HG03039 (cell line): ENCODE data around the gene C1orf105.
"Not testable (repeated sequence)": the region's sequence is repeated elsewhere in the genome, so short reads cannot be mapped to it uniquely, and the experiment has no call there.

Experiments used
- ATAC-seq: cut with Tn5 transposase; IDR thresholded peaks from one replicate; pipeline ENCODE4 v1.9.1; 2021; ENCODE audit warnings: mild to moderate bottlenecking, moderate library complexity; ENCODE audit not compliant: unreplicated experiment

C1orf105 gene, protein sequence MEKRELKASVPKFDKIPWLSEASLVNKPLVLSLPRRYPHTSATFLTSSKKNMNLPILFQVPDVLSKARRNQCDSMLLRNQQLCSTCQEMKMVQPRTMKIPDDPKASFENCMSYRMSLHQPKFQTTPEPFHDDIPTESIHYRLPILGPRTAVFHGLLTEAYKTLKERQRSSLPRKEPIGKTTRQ

DNA sequence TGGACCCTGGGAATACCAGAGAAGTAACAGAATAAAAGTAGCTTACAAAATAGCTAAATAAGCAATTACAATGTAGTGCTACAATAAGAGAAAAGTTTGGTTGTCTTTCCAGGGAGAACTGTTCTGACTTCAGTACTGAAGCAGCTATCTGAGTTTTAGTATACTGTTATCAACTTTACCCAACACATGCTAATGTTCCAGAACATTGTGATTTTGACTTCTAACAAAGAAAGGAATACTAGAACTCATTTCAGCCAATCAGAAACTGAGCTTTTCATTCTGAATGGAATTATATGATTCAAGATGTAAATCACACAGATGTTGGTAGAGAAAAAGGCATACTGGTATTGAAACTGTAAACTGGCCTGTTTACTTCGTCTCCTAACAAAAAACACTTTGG lies at the start of gene C1orf105:
Gene C1orf105, plus strand, starts transcription at position 301 of the 400 bp plus-strand sequence. CDS start 201 bp downstream, outside the sequence.
- ATAC-seq: no peak

DNA sequence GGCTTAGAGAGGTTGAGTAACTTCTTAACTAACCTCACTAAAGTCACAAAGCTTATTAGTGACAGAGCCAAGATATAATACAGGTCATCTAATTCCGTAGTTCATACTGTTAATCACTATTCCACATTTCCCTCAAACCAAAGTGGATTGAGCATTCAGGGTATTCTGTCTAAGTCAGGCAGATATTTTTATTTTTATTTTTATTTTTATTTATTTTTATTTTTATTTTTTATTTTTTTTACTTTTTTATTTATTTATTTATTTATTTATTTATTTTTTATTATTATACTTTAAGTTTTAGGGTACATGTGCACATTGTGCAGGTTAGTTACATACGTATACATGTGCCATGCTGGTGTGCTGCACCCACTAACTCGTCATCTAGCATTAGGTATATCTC lies 48.8 kb upstream of the C1orf105 start:
- not testable (repeated sequence) for ATAC-seq

DNA sequence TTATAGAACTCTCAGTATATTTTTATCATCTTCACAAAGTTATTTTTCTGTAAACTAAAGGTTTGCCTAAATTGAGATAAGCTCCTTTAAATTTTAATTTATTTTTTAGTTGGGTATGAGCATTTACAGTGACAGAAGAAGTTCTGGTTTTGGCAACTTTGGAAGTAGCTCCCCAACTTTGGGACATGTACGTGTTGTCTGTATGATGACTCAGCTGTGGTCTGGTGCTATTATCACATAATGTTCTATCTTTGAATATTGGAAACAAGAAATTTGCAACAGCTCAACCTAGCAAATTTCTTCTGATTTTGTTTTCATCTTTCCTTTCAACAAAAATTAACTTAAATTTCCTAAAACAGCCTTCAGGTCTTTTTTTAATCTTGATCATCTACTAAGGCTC lies 46.6 kb upstream of the C1orf105 start:
- no peak for ATAC-seq

DNA sequence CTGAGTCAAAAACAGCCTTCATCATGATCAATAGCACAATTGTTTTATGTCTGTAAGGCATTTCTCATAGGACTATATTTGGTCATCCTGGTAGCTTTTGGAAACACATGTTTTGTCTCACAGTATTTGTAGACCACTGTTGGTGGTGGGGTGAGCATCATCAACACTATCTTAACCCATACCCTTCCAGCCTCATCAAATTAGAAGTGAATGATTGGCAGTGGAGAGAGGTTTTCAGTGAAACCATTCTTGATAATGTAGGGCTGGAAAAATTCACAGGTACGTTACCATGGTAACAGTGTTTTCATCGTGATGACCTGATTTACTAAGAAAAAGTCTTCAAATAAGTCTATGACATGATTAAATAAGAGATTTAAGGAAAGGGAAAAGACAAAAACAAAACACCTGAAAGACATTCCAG lies 45.3 kb upstream of the C1orf105 start:
- no peak for ATAC-seq

DNA sequence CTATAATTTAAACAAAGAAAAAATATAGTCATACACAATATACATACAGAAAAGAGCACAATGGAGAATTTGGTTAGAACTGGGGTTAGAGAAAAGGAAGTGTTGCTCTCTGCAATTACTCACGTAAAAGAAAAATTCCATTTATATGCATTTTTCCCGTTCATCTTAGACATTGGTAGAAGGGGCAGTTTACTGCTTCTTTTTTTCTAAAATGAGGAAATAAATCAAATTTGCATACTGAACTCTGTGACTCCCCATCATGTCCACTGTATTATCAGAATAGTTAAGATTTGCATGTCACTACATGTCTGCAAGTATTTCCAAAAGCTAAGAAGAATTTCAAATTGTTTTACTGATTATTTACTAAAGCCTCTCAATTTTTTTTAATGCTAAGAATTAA lies 44.1 kb upstream of the C1orf105 start:
- no peak for ATAC-seq

DNA sequence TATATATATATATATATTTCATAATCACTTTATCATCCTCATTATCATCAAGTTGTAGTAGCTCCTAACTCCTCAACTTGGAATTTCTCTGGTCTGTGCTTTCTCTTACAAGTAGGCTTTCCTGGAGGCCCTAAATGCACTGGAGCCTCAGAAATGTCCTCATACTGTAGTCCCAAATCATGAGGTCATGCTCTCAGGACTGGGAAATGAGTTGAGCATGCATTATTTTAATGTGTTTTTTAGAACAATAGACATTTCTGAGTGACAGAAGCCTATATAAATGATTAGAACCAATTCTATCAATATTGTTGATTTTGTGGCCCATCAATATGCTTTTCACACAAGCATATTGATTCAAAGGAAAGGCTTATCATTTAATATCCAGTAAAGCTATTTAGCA lies 42.9 kb upstream of the C1orf105 start:
- no peak for ATAC-seq

DNA sequence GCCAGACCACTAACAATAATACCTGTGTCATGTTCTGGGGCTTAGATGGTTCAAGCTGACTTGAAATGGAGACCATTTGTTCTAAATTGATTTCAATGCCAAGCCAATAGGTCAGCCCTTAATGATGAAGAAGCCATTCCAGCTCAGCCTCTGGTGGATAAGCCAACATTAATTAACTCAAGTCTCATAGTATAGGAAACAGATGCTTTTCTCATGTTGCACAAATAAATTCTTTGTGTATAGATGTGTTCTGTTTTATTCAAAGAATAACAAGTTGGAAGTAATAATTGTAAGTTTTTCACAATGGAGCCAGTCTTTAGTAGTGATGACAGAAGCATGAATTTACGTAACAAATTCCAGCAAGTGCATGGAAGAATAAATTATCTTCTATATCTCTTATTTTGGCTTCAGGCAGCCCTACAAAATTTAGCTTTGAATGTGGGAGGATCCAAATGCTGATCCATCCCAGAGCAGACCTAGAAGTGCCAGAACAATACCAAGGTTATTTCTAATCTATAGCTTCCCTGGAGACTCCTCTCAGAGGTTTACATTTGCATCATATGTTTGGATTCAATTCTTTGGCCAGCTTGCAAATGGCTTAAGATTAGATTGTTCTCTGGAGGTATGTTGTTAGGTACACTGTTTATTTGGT lies 42.2 kb upstream of the C1orf105 start:
- ATAC-seq: no peak

DNA sequence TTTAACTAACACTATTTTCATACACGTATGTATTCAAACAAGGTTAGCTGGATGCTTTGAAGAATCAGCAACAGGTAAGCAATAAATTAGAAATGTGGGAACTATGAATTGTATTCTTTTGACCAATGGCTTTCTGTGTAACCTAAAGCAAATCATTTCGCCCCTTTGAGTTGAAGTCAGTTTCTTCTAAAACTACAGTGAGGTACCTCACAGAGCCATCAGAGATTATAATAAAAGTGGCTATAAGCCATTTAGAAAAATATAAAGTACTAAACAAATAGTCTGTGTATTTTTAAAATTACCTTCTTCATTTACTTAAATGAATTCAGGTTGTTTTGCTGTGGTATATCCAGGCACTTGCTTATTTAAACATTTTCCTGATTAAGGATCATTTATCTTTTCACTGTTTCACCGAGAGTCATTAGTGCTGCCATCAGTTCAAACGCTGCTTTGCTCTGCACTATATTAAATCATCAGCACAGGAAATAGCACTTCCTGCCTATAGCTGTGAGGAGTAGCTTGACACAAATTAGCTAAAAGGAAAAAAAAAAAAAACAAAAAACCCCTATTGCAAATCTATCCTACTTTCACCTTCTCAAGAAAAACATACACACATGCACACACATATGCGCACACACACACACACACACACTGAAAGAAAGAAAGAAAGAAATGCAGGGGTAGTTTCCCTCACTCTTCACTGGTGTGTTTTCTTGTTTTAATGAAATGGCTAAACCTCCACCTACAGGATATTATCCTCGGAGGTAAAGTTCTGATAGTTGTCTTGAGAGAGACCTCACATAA lies 39.8 kb upstream of the C1orf105 start:
- ATAC-seq: peak; percentile 77

DNA sequence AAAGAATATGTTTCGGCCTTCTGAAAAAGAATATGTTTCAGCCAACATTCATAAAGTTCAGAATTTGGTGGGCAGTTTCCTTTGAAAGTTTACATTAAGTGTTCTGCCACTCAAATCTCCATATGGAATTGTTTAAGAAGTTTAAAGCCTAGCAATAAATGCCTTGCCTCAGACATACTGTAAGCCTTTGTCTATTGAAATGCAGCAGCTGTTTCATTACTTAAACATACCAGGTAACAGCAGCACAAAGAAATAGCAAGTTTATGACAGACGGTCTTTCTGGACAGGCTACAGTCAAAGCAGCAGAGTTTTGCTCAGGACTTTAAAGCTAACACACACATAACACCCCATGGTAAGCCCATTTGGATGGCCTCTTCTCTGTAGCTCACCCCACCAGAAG lies 38.5 kb upstream of the C1orf105 start:
- no peak for ATAC-seq

DNA sequence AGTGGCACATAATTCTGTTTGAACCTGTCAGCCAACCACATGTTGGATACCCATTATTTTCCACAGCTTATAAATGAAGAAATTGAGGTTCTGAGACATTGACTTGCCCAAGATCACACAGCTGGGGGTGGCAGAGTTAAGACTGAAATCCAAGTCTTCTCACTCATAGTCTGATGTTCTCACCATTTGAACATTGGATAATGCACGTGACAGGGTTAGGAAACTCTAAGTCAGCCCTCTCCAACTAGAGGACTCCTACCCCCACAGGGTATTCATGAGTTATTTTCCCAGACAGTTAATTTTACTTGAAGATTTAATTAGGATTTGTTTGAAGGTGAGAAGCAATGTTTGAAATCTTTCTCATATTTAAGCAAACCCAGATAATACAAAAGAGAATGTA lies 38.1 kb upstream of the C1orf105 start:
- ATAC-seq: no peak

DNA sequence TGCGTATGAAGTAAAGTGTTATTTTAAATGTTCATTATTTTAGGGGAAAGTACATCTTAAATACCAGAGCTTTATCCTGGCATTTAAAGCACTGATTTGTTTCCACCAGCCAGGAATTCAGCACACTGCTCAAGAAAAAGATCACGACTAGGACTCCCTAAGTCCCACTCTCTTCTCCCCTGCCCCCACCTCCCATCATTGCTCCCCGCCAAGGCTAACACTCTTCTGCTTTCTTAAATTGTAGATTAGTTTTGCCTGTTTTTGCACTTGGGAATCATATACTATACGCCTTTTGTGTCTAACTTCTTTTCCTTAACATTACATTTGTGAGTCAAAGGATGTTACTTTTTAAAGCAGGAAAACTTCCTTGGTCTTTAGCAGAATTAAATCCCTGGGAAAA lies 37.5 kb upstream of the C1orf105 start:
- no peak for ATAC-seq

DNA sequence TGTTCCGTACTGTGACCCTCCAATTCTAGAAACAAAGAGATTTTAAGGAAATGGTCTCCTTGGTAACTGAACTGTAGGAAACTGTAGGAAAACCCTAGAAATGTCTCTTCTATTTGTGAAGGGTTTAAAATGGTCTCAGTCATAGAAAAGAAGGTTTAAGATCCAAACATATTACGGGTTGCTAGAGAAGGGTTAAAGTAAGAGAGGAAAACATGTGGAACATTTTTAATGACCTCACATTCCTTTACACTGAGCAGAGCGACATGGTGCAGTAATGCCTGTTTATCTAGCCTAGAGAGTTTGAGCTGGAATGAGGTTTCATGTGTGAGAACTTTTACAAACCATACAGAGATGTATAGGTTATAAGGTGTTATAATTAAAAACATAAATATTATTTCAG lies 36.9 kb upstream of the C1orf105 start:
- ATAC-seq: no peak

DNA sequence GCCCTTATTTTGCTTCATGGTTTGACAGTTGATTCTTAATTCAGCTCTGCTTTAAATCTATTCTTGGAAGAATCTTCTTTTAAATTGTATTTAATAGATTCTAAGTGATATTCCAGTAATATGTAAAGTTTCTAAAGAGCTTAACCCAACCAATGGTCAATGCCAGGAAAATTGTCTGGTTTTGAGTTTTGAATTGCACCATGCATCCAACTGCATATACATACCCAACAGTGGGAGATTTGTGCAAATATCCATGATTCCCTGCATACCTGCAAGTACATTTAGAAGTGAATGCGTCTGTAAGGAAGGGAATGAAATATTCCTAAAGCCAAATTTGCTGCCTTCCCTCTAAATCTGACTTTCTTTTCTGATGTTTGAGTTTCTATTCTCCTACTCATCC lies 35.8 kb upstream of the C1orf105 start:
- ATAC-seq: no peak

DNA sequence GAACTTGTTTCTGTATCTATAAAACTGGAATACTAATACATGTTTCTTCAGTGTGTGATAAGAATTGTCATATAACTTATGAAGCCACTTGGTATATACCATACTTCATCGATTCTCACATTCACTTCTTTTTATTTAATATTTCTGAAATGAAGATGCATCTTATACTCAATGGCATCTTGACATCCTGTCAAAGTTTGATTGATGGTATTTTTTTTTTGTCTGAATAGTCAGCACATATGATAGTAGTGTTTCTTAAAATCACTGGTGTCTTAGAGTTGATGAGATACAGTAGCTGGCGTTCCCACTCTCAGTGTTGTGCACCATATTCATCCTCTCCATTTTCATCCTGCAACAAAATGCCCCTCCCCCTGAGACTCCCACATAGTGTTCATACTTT lies 34.4 kb upstream of the C1orf105 start:
- no peak for ATAC-seq

DNA sequence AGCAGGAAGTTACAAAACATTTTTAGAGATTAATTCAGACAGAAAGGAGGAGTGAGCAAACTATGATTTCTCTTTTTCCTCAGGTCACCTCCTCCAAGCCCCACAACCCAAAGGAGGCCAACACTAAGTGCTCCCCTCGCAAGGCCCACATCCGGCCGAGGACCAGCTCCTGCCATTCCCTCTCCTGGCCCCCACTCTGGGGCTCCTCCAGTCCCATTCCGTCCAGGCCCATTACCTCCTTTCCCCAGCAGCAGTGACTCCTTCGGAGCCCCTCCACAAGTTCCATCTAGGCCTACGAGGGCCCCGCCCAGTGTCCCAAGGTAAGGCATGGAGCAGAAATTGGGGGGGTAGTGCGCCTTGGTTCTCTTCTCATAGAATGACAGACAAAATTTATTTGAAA lies 32.0 kb upstream of the C1orf105 start:
- no peak for ATAC-seq

DNA sequence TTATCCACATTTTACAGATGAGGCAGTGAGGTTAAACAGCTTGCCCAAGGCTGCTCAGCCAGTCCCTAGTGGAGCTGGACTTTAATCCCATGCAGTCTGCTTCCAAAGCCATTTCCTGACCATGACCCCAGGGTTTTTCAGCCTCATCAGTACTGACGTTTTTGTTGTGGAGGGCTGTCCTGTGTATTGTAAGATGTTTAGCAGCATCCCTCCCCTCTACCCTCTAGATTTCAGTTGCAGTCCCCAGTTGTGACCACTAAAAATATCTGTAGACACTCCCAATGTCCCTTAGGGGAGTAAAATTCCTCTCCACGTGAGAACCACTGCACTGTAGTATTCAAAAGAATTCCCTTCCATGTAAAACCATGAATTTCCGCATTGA lies 30.2 kb upstream of the C1orf105 start:
- no peak for ATAC-seq

DNA sequence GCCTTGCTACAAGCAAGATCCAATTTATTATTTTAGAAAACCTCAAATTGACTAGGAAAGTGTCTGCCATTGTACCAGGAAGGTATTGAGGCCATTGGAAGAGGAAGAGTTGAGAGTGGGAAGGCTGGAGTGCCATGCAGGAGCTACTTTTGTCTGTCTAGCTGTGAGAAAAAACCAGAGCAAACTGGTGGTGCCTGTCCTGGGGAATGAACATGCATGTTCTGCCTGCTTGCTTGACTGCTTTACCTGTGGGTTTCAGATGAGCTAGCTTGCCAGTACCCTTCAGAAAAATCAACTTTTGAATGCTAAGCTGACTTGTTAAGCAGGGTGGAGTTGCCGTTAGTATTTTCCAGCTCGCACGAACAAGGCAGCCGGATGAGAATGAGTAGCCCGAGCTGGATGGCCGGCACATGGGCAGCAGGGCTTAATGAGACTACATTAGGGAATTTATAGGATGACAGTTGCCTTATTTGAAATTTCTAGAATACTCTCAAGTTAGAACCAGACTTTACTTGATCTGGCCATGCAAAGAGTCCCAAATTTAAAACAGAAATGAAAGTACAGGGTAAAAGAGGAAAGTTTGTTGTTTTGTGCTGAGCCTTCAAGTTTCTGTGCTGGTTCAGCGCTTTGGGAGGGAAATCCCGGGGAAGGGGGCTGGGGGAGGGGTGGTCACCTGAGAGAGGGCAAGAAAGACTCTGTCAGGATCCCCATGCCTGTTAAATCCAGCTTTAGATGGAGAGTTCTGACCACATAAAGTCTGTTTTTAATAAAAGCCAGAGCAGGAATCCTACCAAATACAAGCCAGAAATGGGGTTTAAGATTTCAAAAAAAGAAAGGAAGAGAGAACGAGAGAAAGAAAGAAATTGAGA lies 29.6 kb upstream of the C1orf105 start:
- ATAC-seq: peak; percentile 65

DNA sequence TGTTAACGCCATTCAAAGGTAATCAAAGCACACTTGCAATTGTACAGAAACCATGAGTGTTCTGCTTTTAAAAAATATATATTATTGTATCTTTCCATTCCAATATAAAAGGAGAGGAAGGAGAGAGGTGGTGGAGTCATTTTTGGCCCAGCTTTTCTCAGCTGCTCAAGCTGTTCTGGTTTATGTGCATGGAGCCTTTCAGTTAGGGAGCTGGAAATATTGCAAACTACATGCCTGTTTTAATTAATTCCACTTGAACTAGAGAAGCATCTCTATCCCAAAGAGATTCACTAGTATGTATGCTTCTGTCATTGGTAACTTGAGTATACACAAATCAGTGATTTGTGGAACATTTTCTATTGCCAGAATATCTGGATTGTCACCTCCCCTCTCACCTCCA lies 28.5 kb upstream of the C1orf105 start:
- no peak for ATAC-seq

DNA sequence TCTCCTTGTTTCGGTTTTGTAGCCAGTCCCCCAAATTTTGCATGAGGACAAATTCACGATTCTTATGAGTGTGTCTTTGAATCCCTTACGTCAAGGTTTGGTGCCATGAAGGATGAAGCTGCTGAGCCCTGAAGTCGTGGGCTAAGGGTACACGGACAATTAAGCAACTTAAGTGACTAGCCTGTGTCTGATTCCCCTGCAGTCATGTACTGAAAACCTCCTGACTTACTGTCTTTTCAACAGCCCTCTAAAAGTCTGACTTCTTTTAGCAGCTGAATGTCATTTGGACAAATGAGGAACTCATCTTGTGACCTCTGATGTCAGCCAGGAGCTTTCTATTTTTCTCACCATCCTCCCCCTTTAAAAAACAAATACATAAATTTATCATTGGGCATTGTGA lies 27.1 kb upstream of the C1orf105 start:
- no peak for ATAC-seq

DNA sequence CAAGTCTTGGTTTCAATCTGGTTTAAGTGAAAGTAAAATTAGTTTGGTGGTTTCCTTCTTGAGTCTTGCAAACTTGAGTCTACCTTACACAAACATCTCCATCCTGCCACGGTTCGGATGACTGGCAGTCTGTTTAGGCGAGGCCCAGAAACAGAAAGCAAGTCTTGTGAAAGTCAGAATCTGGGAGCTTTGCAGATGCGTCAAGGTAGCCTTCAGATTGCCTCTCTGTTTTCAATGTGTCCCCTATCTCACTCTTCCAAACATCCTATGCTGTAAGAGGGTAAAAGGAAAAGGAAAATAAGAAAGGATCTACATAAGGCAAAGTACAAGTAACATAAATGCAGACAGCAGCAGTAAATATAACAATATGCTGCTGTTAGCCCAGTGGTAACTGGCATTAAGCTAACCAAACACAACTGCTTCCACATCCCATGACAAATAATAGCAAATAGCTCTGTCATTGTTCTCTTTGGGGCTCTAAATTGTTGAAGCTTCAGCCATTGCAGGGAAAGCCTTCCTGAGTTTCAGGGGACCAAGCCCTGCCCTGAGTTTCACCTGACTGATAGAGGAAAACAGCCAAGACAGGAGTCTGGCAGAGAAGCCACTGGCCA lies 26.2 kb upstream of the C1orf105 start:
- ATAC-seq: peak; percentile 72

DNA sequence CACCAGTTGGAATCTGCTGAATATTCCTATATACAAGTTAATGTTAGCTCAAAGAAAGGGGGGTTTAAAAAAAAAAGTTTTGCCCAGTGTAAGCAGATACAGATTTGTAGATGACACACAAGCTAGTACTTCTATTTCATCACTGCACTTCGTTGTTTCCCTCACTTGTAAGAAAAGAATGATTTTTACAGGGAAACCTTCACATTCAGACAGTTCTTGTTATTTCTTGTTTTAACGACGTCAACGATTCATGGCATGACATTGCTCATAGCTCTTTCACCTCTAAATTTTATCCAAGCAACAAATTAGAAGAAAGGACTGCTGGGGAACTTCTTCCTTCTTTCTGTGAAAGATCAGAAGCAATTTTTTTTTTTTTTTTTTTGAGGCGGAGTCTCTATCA lies 25.7 kb upstream of the C1orf105 start:
- ATAC-seq: no peak
